ENCODE data around the gene SPATS2.
"Not testable (repeated sequence)": the region's sequence is repeated elsewhere in the genome, so short reads cannot be mapped to it uniquely, and the experiment has no call there.

The SPATS2 gene

DNA sequence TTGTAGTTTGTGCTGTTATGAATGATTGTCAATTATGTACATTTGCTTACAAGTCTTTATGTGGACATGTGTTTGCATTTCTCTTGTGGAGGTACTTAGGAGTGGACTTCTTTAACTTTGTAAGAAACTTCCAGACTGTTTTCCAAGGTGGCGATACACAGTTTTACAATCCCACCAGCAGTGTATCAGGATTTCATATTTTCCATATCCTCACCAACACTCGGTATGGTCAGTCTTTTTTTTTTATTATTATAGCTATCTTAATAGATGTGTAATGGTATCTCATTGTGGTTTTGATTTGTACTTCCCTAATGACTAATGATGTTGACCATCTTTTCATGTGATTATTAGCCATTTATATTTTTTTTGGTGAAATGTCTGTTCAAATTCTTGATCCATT is 97.9 kb downstream of the SPATS2 start:
- DNase-seq (ENCODE audit: low read depth): no peak

DNA sequence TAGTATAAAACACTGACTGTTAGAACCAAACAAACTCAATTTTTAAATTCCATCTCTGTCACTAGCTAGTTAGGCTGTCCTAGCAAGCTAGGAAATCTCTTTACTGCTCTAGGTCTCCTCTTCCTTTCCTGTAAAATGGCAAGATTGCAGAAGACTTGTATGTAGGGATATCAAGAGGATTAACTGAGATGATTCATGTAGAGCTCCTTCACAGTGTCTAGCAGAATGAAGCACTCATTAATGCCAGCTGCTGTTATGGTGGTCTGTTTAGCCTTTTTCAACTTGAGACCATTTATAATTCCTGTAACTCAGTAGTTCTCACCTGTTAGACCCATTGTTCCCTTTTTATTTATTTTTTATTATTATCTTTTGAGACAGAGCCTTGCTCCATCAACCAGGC is 103.7 kb downstream of the SPATS2 start:
- DNase-seq (ENCODE audit: low read depth): no peak

- no peak for DNase-seq (ENCODE audit: low read depth)
Measured at GRCh38 chr12:49471557-49471956, 104.3 kb downstream of the SPATS2 start.

DNA sequence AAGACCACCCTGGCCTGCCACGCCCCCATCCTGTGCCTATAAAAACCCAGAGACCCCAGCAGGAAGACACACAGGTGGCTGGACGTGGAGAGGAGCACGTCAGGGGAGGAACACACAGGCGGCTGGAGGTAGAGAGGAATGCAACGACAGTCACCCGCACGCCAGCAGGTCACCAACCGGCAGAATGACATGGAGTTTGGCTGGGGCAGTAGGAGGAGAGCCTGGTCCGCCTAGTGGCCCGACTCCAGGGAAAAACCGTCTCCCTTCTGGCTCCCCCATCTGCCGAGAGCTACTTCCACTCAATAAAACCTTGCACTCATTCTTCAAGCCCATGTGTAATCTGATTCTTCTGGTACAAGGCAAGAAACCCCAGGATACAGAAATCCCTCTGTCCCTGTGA is 108.8 kb downstream of the SPATS2 start:
- DNase-seq (ENCODE audit: low read depth): no peak

DNA sequence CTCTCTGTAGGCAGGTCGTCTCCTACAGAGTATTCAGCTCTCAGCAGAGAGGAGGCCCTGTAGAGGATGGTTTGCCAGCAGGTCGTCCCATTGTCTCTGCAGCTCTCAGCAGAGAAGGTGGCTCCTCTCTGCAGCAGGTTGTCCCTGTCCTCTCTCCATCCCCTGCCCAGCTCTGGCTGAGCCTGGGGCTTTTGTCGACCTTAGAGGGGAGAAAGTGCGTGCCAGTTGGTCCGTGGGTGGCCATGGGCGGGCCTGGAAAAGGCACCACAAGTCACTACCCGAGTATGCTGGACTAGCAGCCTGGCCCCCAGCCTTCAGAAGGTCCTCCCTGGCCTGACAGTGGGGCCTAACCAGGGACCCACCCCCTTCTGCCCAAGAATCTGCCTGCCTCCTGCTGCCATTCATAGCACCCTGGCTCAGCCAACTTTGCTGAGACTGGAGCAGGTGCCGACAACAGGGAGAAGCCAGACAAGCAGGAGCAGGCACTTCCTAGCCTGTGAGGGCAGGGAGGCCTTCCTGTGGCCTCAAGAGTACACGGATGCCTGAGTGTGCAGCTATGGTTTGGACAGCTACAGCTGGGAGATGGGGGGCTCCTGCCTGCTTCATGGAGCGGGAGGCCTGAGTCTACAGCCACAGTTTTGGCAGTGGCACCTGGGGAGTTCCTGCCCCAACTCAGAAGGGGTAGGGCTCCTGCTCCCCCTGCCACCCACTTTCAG is 111.8 kb downstream of the SPATS2 start:
- DNase-seq (ENCODE audit: low read depth): no peak

DNA sequence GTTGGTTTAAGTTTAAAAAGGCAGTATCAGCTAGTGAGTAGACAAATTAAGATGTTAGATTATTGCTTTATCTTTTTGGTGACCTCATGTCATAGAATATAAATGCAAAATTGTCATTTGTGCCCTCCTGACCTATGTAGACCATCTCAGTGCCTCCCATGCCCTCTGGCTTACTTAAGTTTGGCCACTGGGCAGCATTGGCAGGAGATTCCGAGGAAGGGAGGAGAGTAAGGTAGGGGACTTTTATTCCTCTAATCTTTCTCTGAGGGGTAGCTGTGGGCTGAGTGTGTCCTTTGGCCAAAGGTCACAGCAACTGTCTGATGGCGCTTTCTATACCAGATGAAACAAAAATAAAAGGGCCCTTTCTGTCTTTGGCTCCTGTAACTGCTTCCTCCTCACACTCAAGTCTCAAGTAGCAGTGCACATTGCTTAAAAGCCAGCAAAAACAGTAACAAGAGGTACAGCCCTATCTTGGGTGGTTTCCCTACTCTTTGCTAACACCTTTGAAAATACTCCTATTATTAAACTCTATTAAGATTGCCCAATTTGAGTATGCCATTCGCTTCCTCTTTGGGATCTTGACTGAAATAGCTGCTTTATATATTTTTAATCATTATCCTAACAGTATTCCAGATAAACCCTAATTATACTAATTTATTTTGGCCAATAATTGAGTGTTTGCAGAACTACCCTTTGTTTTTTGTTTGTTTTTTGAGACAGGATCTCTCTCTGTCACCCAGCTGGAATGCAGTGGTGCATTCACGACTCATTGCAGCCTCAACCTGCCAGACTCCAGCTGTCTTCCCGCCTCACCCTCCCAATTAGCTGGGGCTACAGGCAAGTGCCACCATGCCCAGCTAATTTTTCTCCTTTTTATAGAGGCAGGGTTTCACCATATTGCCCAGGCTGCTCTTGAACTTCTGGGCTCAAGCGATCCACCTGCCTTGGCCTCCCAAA is 115.1 kb downstream of the SPATS2 start:
- no peak for DNase-seq (ENCODE audit: low read depth)

GRCh38 chr12:49483619-49484018 is 116.4 kb downstream of the SPATS2 start:
- DNase-seq (ENCODE audit: low read depth): no peak

DNA sequence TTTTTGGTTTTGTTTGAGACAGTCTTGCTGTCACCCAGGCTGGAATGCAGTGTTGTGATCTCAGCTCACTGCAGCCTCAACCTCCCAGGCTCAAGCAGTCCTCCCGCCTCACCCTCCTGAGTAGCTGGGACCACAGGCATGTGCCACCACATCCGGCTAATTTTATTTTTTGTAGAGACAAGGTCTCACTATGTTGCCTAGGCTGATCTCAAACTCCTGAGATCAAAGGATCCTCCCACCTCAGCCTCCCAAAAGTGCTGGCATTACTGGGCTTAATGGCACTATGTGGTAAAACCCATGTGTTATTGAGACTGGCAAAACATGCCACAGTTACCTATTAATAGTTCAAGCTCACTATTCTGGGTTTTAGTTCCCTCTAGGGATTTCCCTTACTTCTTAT is 120.3 kb downstream of the SPATS2 start:
- no peak for DNase-seq (ENCODE audit: low read depth)

GRCh38 chr12:49489154-49489553 is 121.9 kb downstream of the SPATS2 start:
- DNase-seq (ENCODE audit: low read depth): no peak

- DNase-seq (ENCODE audit: low read depth): no peak
Measured at GRCh38 chr12:49489720-49490119, 122.5 kb downstream of the SPATS2 start.

GRCh38 chr12:49491823-49492222 is 124.6 kb downstream of the SPATS2 start:
- DNase-seq (ENCODE audit: low read depth): no peak

GRCh38 chr12:49493900-49494299 is 126.6 kb downstream of the SPATS2 start:
- DNase-seq (ENCODE audit: low read depth): no peak

- DNase-seq (ENCODE audit: low read depth): no peak
Measured at GRCh38 chr12:49496417-49497360, 129.4 kb downstream of the SPATS2 start.

DNA sequence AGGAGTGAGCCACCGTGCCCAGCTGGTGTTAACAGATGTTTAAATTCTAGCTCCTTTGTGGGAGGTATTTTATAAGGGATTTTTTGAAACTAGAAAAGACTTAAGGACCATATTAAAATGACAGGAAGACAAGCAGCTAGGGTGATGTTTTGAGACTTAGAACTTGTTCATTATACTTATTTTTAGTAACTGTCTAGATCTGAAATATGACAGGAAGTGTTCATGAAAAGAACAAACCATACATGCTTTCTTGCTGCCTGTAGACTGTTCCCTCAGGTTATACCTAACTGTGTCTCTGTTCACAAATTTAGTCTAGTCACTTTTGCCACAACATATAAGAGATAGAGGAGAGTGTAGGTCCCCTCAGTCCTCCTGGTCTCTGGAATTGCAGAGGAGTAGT is 134.6 kb downstream of the SPATS2 start:
- no peak for DNase-seq (ENCODE audit: low read depth)

GRCh38 chr12:49502590-49502989 is 135.3 kb downstream of the SPATS2 start:
- no peak for DNase-seq (ENCODE audit: low read depth)

GRCh38 chr12:49503674-49504180 is 136.5 kb downstream of the SPATS2 start:
- no peak for DNase-seq (ENCODE audit: low read depth)

- DNase-seq (ENCODE audit: low read depth): no peak
Measured at GRCh38 chr12:49505672-49506071, 138.4 kb downstream of the SPATS2 start.

GRCh38 chr12:49507139-49507538 is 139.9 kb downstream of the SPATS2 start:
- no peak for DNase-seq (ENCODE audit: low read depth)

DNA sequence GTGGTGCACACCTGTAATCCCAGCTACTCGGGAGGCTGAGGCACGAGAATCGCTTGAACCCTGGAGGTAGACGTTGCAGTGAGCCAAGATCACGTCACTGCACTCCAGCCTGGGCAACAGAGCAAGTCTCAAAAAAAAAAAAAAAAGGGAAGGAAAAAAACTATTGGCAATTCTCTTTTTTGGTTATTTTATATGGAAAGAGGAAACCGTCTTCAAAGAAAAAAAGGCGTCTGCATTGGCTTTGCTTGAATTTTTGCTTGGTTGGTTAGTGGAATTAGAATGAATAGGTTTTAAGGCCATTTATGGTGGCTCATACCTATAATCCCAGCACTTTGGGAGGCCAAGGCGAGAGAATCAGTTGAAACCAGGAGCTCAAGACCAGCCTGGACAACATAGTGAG is 142.4 kb downstream of the SPATS2 start:
- DNase-seq (ENCODE audit: low read depth): not testable (repeated sequence)

DNA sequence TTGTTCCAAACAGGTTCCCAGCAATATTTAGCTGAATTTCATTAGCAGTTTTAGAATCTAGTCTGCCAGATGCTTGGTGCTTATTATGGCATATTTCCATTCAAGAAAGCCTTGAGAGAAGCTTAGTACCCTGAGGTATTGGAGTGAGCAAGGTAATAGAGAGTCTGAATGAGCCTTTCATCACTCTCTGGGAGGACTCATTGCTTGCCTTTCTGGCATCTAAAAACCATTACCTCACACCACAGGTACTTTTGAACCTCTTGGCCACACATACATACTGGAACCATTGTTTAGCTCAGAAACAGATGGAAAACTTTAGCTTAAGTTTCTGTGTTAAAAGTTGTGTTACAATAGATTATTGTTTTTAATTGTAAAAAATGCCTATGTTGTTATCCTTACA is 144.1 kb downstream of the SPATS2 start:
- no peak for DNase-seq (ENCODE audit: low read depth)

DNA sequence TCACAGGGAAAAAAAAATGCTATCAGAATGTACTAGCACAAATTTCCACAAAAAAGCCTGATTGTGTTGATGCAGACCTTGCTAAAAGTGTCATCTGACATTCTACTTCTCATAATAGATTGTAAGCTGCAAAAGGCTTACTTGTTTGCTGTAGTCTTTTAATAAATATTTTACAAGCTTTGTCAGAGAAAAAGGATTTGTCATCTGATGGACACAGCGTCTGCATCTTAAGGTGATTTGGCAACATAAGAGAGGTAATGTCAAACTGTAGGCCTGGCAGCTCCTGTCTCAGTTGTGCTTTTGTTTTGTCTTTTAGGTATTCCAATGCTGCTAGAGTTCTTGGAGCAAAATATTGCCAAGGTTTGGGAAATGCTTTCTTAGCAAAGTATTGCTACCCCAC is 145.3 kb downstream of the SPATS2 start:
- no peak for DNase-seq (ENCODE audit: low read depth)

- DNase-seq (ENCODE audit: low read depth): no peak
Measured at GRCh38 chr12:49515266-49515665, 148.0 kb downstream of the SPATS2 start.

All from stimulated activated CD8-positive, alpha-beta memory T cell treated with anti-CD3 and anti-CD28 coated beads, Interleukin-4, amount 100 ng/mL, for 24 hours (primary cell).